ENCODE data around the gene CXorf58. TPM values are rescaled to one million over a fixed set of nuclear protein-coding genes. Genes with fewer than 3 reads are reported as not detected.

Gene CXorf58
- total and polyA plus RNA-seq, 2 donors (not counting 3 experiments of a cell fraction or from before 2014, with no cell fraction given): not detected

DNA sequence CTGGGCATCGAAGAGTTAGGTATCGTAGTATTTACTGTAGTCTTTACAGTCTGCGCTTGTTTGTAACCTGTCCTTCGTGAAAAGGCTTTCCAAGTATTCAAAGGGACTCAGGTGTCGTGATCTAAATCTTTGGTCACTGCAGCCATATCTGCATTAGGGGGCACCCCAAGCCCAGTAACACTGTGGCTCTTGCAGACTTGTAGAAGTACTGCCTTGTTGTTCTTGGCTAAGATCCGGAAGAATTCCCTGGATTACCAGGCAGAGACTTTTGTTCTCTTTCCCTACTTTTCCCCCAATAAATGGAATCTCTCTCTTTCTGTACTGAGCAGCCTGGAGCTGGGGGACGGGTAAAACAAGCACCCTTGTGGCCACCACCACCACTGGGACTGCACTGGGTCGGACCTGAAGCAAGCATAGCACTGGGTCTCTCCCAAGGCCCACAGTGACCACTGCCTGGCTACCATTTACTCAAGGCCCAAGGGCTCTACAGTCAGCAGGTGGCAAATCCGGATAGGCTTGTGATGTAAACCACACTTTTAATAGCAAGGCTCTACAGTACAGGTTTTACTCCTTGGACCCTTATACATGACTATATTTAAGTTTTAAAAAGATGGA, 12.0 kb downstream of the CXorf58 start:
- no peaks in the 10 kb centered on the region for H3K9me1 ChIP-seq (replicated peaks; ENCODE audit: control insufficient read depth, extremely low read depth, insufficient read depth, low read length)
- DNase-seq (ENCODE audit: low read depth, low spot score) (peak; percentile 36), FAIRE-seq (no peak)
- H3K9me3 ChIP-seq (replicated peaks; ENCODE audit: control insufficient read depth, insufficient read depth, low read length): no peaks in the 10 kb centered on the region
- ChIA-PET POLR2A (no interaction called here), CTCF (no interaction called here)
- BruUV-seq (replicated peaks): no TSS peak
- no peak overlapping the region for H3K4me2 ChIP-seq (ENCODE audit: insufficient read depth, low read length)
- H3K79me2 ChIP-seq (ENCODE audit: control insufficient read depth, insufficient read depth, low read length): no peaks in the 10 kb centered on the region
- no peak overlapping the region for H3K9ac ChIP-seq (replicated peaks; ENCODE audit: extremely low read depth, insufficient read depth, low read length)
- H3K27me3 ChIP-seq (ENCODE audit: control insufficient read depth in 2 of 2, insufficient read depth in 2 of 2, low read length in 2 of 2): no peaks in the 10 kb centered on the region
- intact Hi-C loops (cut with micrococcal nuclease) (no loop called here), dilution Hi-C loops (cut with MboI; ENCODE audit: extremely low pct_ligation_motif_present, low sequenced_read_pairs) (no loop called here)
- no peak for TF ChIP-seq POLR2AphosphoS5 (IDR thresholded peaks at IDR 0.05; ENCODE audit: insufficient read depth, low read depth, low read length)
- TF ChIP-seq, protein P1, sequence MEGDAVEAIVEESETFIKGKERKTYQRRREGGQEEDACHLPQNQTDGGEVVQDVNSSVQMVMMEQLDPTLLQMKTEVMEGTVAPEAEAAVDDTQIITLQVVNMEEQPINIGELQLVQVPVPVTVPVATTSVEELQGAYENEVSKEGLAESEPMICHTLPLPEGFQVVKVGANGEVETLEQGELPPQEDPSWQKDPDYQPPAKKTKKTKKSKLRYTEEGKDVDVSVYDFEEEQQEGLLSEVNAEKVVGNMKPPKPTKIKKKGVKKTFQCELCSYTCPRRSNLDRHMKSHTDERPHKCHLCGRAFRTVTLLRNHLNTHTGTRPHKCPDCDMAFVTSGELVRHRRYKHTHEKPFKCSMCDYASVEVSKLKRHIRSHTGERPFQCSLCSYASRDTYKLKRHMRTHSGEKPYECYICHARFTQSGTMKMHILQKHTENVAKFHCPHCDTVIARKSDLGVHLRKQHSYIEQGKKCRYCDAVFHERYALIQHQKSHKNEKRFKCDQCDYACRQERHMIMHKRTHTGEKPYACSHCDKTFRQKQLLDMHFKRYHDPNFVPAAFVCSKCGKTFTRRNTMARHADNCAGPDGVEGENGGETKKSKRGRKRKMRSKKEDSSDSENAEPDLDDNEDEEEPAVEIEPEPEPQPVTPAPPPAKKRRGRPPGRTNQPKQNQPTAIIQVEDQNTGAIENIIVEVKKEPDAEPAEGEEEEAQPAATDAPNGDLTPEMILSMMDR (IDR thresholded peaks at IDR 0.05; ENCODE audit: extremely low read depth in 1 of 2, insufficient read depth in 1 of 2, low read depth in 1 of 2, low read length in 2 of 2): peak; percentile 6 to 15
- H3K4me3 ChIP-seq (replicated peaks in 1 of 3; ENCODE audit: insufficient read depth in 1 of 3, low read depth in 1 of 3, low read length in 3 of 3): no peak overlapping the region
- H3K27ac ChIP-seq (ENCODE audit: insufficient read depth, low read depth, low read length): no peak overlapping the region
- H3K4me1 ChIP-seq (ENCODE audit: control insufficient read depth, extremely low read depth, insufficient read depth, low read length): no peaks in the 10 kb centered on the region
- no peaks in the 10 kb centered on the region for H3K36me3 ChIP-seq (ENCODE audit: control insufficient read depth in 2 of 2, extremely low read depth in 1 of 2, insufficient read depth in 2 of 2, low read length in 2 of 2)
- H4K20me1 ChIP-seq (replicated peaks; ENCODE audit: control insufficient read depth, extremely low read depth, insufficient read depth, low read length): no peaks in the 10 kb centered on the region
- no peak overlapping the region for H2AFZ ChIP-seq (ENCODE audit: low read depth, low read length)

DNA sequence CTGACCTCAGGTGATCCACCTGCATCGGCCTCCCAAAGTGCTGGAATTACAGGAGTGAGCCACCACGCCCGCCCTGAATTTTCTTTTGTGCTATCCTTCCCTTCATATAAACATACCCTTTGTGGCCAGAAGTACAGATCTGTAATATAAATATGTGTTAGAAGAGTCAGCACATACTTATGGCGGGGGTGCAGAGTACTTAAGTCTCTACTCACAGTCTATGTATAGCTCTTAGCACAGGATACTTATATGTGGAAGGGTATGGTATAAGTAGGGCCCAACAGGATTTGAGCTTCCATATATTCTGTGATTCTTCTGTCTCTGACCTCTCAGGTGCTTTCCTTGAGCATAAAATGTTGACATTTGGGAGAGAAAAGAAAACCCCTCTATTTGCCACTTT, 18.2 kb downstream of the CXorf58 start:
- intact Hi-C loops (cut with micrococcal nuclease) (no loop called here), dilution Hi-C loops (cut with MboI; ENCODE audit: extremely low pct_ligation_motif_present, low sequenced_read_pairs) (no loop called here)
- FAIRE-seq: no peak
- TF ChIP-seq FOS (IDR thresholded peaks at IDR 0.05; ENCODE audit: borderline replicate concordance, insufficient read depth, low read length) (no peak), JUN (IDR thresholded peaks at IDR 0.05; ENCODE audit: borderline replicate concordance, insufficient read depth, insufficient read length, low read depth) (no peak), EZH2 (IDR thresholded peaks at IDR 0.05; ENCODE audit: borderline replicate concordance, low read depth, low read length, severe bottlenecking) (no peak), POLR2AphosphoS5 (IDR thresholded peaks at IDR 0.05; ENCODE audit: insufficient read depth, low read depth, low read length) (no peak), POLR2A (IDR thresholded peaks at IDR 0.05; ENCODE audit: low read depth, low read length) (no peak), GATA2 (IDR thresholded peaks at IDR 0.05; ENCODE audit: insufficient read depth, insufficient read length, low read depth, low read length) (no peak), MYC (IDR thresholded peaks at IDR 0.05; ENCODE audit: low read depth, low read length) (no peak)
- TF ChIP-seq, protein P1 (IDR thresholded peaks at IDR 0.05; ENCODE audit: extremely low read depth in 1 of 2, insufficient read depth in 1 of 2, low read depth in 1 of 2, low read length in 2 of 2): no peak
- TF ChIP-seq, protein P2, sequence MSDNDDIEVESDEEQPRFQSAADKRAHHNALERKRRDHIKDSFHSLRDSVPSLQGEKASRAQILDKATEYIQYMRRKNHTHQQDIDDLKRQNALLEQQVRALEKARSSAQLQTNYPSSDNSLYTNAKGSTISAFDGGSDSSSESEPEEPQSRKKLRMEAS (IDR thresholded peaks at IDR 0.05; ENCODE audit: insufficient read depth, insufficient read length): no peak
- CTCF ChIA-PET: no interaction called here
- BruUV-seq (replicated peaks): no TSS peak
- no peak overlapping the region for H2AFZ ChIP-seq (ENCODE audit: low read depth, low read length)
- DNase-seq (ENCODE audit: low read depth, low spot score): no peak
- H3K79me2 ChIP-seq (ENCODE audit: control insufficient read depth, insufficient read depth, low read length): no peaks in the 10 kb centered on the region
- H3K36me3 ChIP-seq (ENCODE audit: control insufficient read depth in 2 of 2, extremely low read depth in 1 of 2, insufficient read depth in 2 of 2, low read length in 2 of 2): no peaks in the 10 kb centered on the region
- H3K9me1 ChIP-seq (replicated peaks; ENCODE audit: control insufficient read depth, extremely low read depth, insufficient read depth, low read length): no peaks in the 10 kb centered on the region
- no peak overlapping the region for H3K27ac ChIP-seq (ENCODE audit: insufficient read depth, low read depth, low read length)
- no peak overlapping the region for H3K4me2 ChIP-seq (ENCODE audit: insufficient read depth, low read length)
- POLR2A ChIA-PET: no interaction called here
- no peaks in the 10 kb centered on the region for H3K27me3 ChIP-seq (ENCODE audit: control insufficient read depth in 2 of 2, insufficient read depth in 2 of 2, low read length in 2 of 2)
- H3K4me1 ChIP-seq (ENCODE audit: control insufficient read depth, extremely low read depth, insufficient read depth, low read length): no peaks in the 10 kb centered on the region
- no peak overlapping the region for H3K4me3 ChIP-seq (replicated peaks in 1 of 3; ENCODE audit: insufficient read depth in 1 of 3, low read depth in 1 of 3, low read length in 3 of 3)
- no peaks in the 10 kb centered on the region for H3K9me3 ChIP-seq (replicated peaks; ENCODE audit: control insufficient read depth, insufficient read depth, low read length)
- H3K9ac ChIP-seq (replicated peaks; ENCODE audit: extremely low read depth, insufficient read depth, low read length): no peak overlapping the region
- H4K20me1 ChIP-seq (replicated peaks; ENCODE audit: control insufficient read depth, extremely low read depth, insufficient read depth, low read length): no peaks in the 10 kb centered on the region

Measured in endothelial cell of umbilical vein (primary cell).